Smooth muscle cell (in vitro differentiated cells): ENCODE data around the gene SLC27A2. TPM values are rescaled to one million over a fixed set of nuclear protein-coding genes. Genes with fewer than 3 reads are reported as not detected.
"Not testable (repeated sequence)": the region's sequence is repeated elsewhere in the genome, so short reads cannot be mapped to it uniquely, and the experiment has no call there.

ENCODE experiments used
- DNase-seq: peaks from one replicate; lab custom pipeline; 2025; ENCODE audit not compliant: unreplicated experiment; lab: John Stamatoyannopoulos, UW
- H2AFZ ChIP-seq: fragments of 200-600 bp; sonication (generic); 2 replicates; pipeline ENCODE4 v1.6.0; 2016; ENCODE audit warnings: antibody characterized with exemption, low read depth, mild to moderate bottlenecking
- H3F3A ChIP-seq: fragments of 200-600 bp; sonication (generic); 2 replicates; pipeline ENCODE4 v1.6.0; 2017; ENCODE audit warnings: antibody characterized with exemption, low read depth
- H3K27ac ChIP-seq: fragments of 200-600 bp; sonication (generic); 2 replicates; pipeline ENCODE4 v1.5.1; 2016; ENCODE audit warnings: low read depth, mild to moderate bottlenecking
- H3K27me3 ChIP-seq: fragments of 200-600 bp; sonication (generic); 2 replicates; pipeline ENCODE4 v1.6.1; 2016; ENCODE audit warnings: low read depth, mild to moderate bottlenecking
- H3K36me3 ChIP-seq: fragments of 200-600 bp; sonication (generic); 2 replicates; pipeline ENCODE4 v1.5.1; 2016; ENCODE audit warnings: low read depth
- H3K4me1 ChIP-seq: fragments of 200-600 bp; sonication (generic); 2 replicates; pipeline ENCODE4 v1.5.1; 2016; ENCODE audit warnings: low read depth
- H3K4me2 ChIP-seq: fragments of 200-600 bp; sonication (generic); 2 replicates; pipeline ENCODE4 v1.6.0; 2016; ENCODE audit warnings: mild to moderate bottlenecking
- H3K4me3 ChIP-seq: fragments of 200-600 bp; sonication (generic); 2 replicates; pipeline ENCODE4 v1.5.1; 2016; ENCODE audit warnings: mild to moderate bottlenecking
- H3K79me2 ChIP-seq: fragments of 200-600 bp; sonication (generic); 2 replicates; pipeline ENCODE4 v1.6.0; 2016; ENCODE audit warnings: low read depth, mild to moderate bottlenecking
- H3K9ac ChIP-seq: fragments of 200-600 bp; sonication (generic); 2 replicates; pipeline ENCODE4 v1.6.0; 2016; ENCODE audit warnings: low read depth
- H3K9me3 ChIP-seq: fragments of 200-600 bp; sonication (generic); replicated peaks from 2 replicates; pipeline ENCODE4 v1.5.1; 2016; ENCODE audit warnings: low read depth
- H4K20me1 ChIP-seq: fragments of 200-600 bp; sonication (generic); 2 replicates; pipeline ENCODE4 v1.6.0; 2016; ENCODE audit warnings: low read depth
- WGBS: methylation state at CpG from one replicate; pipeline ENCODE4 v1.1.7; 2016; ENCODE audit warnings: low lambda C conversion rate; 5-methylcytosine and 5-hydroxymethylcytosine counted together
- polyA plus RNA-seq: library from polyadenylated mRNA; unstranded; fragments of >200 nt; fragmentation: Nextera tagmentation; extraction: Ambion mirVana; gene quantifications from 2 replicates; pipeline ENCODE4 v1.2.1, GENCODE V29; 2016
- total RNA-seq: library from RNA; depleted of rRNA; stranded (reverse); fragments of >200 nt; gene quantifications from 2 replicates; pipeline ENCODE4 v1.2.3, GENCODE V29; 2014
- TF ChIP-seq, protein P1 (sequence below): fragments of 200-600 bp; sonication (generic); IDR thresholded peaks from 2 replicates; pipeline ENCODE4 v1.5.1; 2017; ENCODE audit warnings: borderline replicate concordance, mild to moderate bottlenecking, antibody characterized with exemption; ENCODE audit not compliant: insufficient read depth, poor library complexity, severe bottlenecking

SLC27A2 gene
- total and polyA plus RNA-seq, 2 experiments from 2014 or later: 1.6 TPM; not detected in 1

DNA sequence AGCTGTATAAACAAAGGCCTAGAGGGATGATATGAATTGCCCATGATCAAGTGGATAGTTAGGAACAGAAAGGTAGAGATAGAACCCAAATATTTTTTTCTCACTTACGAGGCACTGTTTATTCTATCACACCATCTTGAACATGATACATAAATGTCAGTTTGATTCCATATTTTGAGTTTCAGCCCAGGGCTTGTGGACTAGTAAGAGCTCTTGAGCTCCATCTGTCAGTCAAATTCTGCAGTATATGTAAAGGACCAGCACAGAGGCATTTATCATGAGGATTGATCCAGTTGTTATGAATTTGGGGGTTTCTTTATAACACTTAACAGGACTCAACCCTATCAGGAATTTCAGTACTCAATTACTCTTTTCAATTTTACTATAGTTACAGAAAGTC is 4.8 kb downstream of the SLC27A2 start:
- H2AFZ ChIP-seq: no peak overlapping the region
- H3K4me3 ChIP-seq: no peak overlapping the region
- H3K79me2 ChIP-seq: no peaks in the 10 kb centered on the region
- peaks cover 45% of the 10 kb centered on the region for H3K27me3 ChIP-seq
- H3K9ac ChIP-seq: no peak overlapping the region
- H3K4me1 ChIP-seq: no peaks in the 10 kb centered on the region
- 91% methylated on average over 1 of the region's 1 CpG for WGBS
- TF ChIP-seq, protein P1, sequence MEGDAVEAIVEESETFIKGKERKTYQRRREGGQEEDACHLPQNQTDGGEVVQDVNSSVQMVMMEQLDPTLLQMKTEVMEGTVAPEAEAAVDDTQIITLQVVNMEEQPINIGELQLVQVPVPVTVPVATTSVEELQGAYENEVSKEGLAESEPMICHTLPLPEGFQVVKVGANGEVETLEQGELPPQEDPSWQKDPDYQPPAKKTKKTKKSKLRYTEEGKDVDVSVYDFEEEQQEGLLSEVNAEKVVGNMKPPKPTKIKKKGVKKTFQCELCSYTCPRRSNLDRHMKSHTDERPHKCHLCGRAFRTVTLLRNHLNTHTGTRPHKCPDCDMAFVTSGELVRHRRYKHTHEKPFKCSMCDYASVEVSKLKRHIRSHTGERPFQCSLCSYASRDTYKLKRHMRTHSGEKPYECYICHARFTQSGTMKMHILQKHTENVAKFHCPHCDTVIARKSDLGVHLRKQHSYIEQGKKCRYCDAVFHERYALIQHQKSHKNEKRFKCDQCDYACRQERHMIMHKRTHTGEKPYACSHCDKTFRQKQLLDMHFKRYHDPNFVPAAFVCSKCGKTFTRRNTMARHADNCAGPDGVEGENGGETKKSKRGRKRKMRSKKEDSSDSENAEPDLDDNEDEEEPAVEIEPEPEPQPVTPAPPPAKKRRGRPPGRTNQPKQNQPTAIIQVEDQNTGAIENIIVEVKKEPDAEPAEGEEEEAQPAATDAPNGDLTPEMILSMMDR: no peak
- H3K9me3 ChIP-seq: no peaks in the 10 kb centered on the region
- no peaks in the 10 kb centered on the region for H3K36me3 ChIP-seq
- H3K27ac ChIP-seq: no peak overlapping the region
- no peaks in the 10 kb centered on the region for H4K20me1 ChIP-seq
- no peak for DNase-seq
- H3F3A ChIP-seq: no peaks in the 10 kb centered on the region
- no peak overlapping the region for H3K4me2 ChIP-seq

DNA sequence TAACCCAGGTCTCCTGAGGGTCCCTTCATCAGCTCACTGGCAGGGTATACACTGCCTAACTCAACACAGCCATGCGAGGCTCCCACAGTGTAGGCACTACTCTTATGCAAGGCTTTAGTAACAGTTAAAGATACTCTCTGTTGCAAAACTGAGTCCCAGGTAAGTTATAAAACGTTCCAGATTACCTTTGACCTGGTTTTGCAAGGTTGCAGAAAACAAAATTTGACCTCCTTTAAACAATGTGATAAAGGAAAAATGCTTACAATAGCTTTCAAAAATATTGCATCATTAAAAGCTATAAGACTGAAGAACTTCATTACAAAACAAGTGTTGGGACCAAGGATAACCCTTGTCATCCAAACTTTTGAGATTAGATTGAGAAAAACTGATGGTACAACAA is 5.5 kb downstream of the SLC27A2 start:
- WGBS: 70% methylated on average over 2 of the region's 2 CpGs

DNA sequence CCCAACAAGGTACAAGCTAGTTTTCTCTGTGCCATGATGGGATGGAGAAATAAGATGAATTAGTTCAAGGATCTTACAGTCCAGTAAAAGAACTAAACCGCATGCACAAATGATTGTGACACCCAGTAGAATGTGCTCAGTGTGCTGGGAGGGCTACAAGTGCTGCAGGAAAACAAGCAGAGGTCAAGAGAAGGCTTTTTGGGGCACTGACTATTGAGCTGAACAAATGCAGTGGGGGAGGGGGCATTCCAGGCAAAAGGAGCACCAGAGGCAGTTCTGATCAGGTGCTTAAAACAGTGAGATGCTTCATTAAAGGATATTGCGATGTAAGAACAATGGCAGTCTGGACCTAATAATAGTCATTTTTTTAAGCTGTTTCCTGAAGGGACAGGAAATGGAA is 6.0 kb downstream of the SLC27A2 start:
- DNase-seq: no peak
- TF ChIP-seq, protein P1: no peak
- Histone ChIP-seq H3F3A (no peaks in the 10 kb centered on the region), H3K27ac (no peak overlapping the region), H4K20me1 (no peaks in the 10 kb centered on the region), H3K9me3 (no peaks in the 10 kb centered on the region), H3K4me2 (no peak overlapping the region), H3K9ac (no peak overlapping the region), H3K4me1 (no peaks in the 10 kb centered on the region), H3K4me3 (no peak overlapping the region), H3K79me2 (no peaks in the 10 kb centered on the region), H3K27me3 (peaks cover 33% of the 10 kb centered on the region), H2AFZ (no peak overlapping the region), H3K36me3 (no peaks in the 10 kb centered on the region)
- WGBS: 96% methylated on average over 2 of the region's 2 CpGs

More for the DNA sequence above, 5.5 kb downstream of the SLC27A2 start:
- DNase-seq: no peak
- Histone ChIP-seq H3K79me2 (no peaks in the 10 kb centered on the region), H3K27ac (no peak overlapping the region), H3K4me2 (no peak overlapping the region), H4K20me1 (no peaks in the 10 kb centered on the region), H3K36me3 (no peaks in the 10 kb centered on the region), H3K9ac (no peak overlapping the region), H3K4me3 (no peak overlapping the region), H3K9me3 (no peaks in the 10 kb centered on the region), H3F3A (no peaks in the 10 kb centered on the region), H2AFZ (no peak overlapping the region), H3K4me1 (no peaks in the 10 kb centered on the region), H3K27me3 (peaks cover 37% of the 10 kb centered on the region)
- TF ChIP-seq, protein P1: no peak

DNA sequence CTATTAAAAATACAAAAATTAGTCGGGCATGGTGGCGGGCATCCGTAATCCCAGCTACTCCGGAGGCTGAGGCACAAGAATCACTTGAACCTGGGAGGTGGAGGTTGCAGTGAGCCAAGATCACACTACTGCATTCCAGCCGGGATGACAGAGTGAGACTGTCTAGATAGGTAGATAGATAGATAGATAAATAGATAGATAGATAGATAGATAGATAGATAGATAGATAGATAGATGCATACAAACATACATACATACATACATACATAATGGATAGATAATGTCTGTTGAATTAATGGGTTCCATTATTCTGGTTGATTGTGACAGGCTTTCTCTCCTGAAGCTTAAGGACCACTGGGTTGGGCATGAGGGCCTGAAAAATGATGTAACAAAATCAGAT is 6.8 kb downstream of the SLC27A2 start:
- H3K27me3 ChIP-seq: peaks cover 25% of the 10 kb centered on the region
- DNase-seq, H2AFZ ChIP-seq, H3K9me3 ChIP-seq, H3F3A ChIP-seq, H3K27ac ChIP-seq, H3K4me2 ChIP-seq, H3K4me1 ChIP-seq, H3K79me2 ChIP-seq, H3K36me3 ChIP-seq, H4K20me1 ChIP-seq, H3K4me3 ChIP-seq, H3K9ac ChIP-seq: not testable (repeated sequence)
- WGBS: 96% methylated on average over 5 of the region's 5 CpGs
